Cerebellar cortex (tissue), 1 donor: ENCODE results near the gene NEDD9.

Source experiments
- DNase-seq: peaks from one replicate; pipeline ENCODE4 v3.0.0-alpha.2; 2015; ENCODE audit warnings: low spot score

NEDD9 gene

GRCh38 chr6:11201772-11202512, 30.5 kb downstream of the NEDD9 start:
- DNase-seq: no peak

- DNase-seq: no peak
Measured at GRCh38 chr6:11201015-11201414, 31.5 kb downstream of the NEDD9 start.

GRCh38 chr6:11200356-11200755, 32.1 kb downstream of the NEDD9 start:
- DNase-seq: no peak

GRCh38 chr6:11198663-11199603, 33.5 kb downstream of the NEDD9 start:
- no peak for DNase-seq

GRCh38 chr6:11197850-11198249, 34.6 kb downstream of the NEDD9 start:
- DNase-seq: peak; percentile 61

GRCh38 chr6:11197175-11197536, 35.3 kb downstream of the NEDD9 start:
- DNase-seq: peak; percentile 84

GRCh38 chr6:11196511-11197174, 35.8 kb downstream of the NEDD9 start:
- peak; percentile 91 for DNase-seq

GRCh38 chr6:11194356-11195218, 37.9 kb downstream of the NEDD9 start:
- peak; percentile 75 for DNase-seq

GRCh38 chr6:11193434-11193833, 39.0 kb downstream of the NEDD9 start:
- DNase-seq: no peak

GRCh38 chr6:11192167-11192566, 40.3 kb downstream of the NEDD9 start:
- DNase-seq: no peak

GRCh38 chr6:11190625-11191245, 41.7 kb downstream of the NEDD9 start:
- DNase-seq: no peak

- DNase-seq: no peak
Measured at GRCh38 chr6:11189865-11190624, 42.4 kb downstream of the NEDD9 start.

- no peak for DNase-seq
Measured at GRCh38 chr6:11188161-11188915, 44.1 kb downstream of the NEDD9 start.

- DNase-seq: no peak
Measured at GRCh38 chr6:11187301-11187700, 45.2 kb downstream of the NEDD9 start.

GRCh38 chr6:11185204-11185842, 47.1 kb downstream of the NEDD9 start:
- DNase-seq: no peak

GRCh38 chr6:11183761-11184362, 48.6 kb downstream of the NEDD9 start:
- DNase-seq: no peak

GRCh38 chr6:11181478-11182136, 50.9 kb downstream of the NEDD9 start:
- no peak for DNase-seq
